ENCODE data around the gene PTPN22.

PTPN22 gene

GRCh38 chr1:113784104-113784779 lies 87.3 kb downstream of the PTPN22 start:
- no peak for TF ChIP-seq CTCF (conservative IDR thresholded peaks at IDR 0.05; ENCODE audit: control insufficient read depth, insufficient read depth, low read depth, low read length)
- H3K4me3 ChIP-seq (ENCODE audit: control insufficient read depth, low read depth, low read length), result no peak overlapping the region
- DNase-seq (ENCODE audit: low read depth), result no peak

- no peak overlapping the region for H3K4me3 ChIP-seq (ENCODE audit: control insufficient read depth, low read depth, low read length)
- TF ChIP-seq CTCF (conservative IDR thresholded peaks at IDR 0.05; ENCODE audit: control insufficient read depth, insufficient read depth, low read depth, low read length), result no peak
- DNase-seq (ENCODE audit: low read depth), result peak; percentile 60
Observed at GRCh38 chr1:113783254-113784103, 88.0 kb downstream of the PTPN22 start.

GRCh38 chr1:113782406-113782805 lies 89.1 kb downstream of the PTPN22 start:
- DNase-seq (ENCODE audit: low read depth), result no peak
- no peak for TF ChIP-seq CTCF (conservative IDR thresholded peaks at IDR 0.05; ENCODE audit: control insufficient read depth, insufficient read depth, low read depth, low read length)

GRCh38 chr1:113780374-113781146 lies 91.0 kb downstream of the PTPN22 start:
- no peak overlapping the region for H3K4me3 ChIP-seq (ENCODE audit: control insufficient read depth, low read depth, low read length)
- DNase-seq (ENCODE audit: low read depth), result no peak
- no peak for TF ChIP-seq CTCF (conservative IDR thresholded peaks at IDR 0.05; ENCODE audit: control insufficient read depth, insufficient read depth, low read depth, low read length)

More at GRCh38 chr1:113782406-113782805, 89.1 kb downstream of the PTPN22 start:
- H3K4me3 ChIP-seq (ENCODE audit: control insufficient read depth, low read depth, low read length), result no peak overlapping the region

GRCh38 chr1:113779542-113779941 lies 92.0 kb downstream of the PTPN22 start:
- TF ChIP-seq CTCF (conservative IDR thresholded peaks at IDR 0.05; ENCODE audit: control insufficient read depth, insufficient read depth, low read depth, low read length), result no peak

GRCh38 chr1:113777561-113777960 lies 94.0 kb downstream of the PTPN22 start:
- H3K4me3 ChIP-seq (ENCODE audit: control insufficient read depth, low read depth, low read length), result no peak overlapping the region
- no peak for TF ChIP-seq CTCF (conservative IDR thresholded peaks at IDR 0.05; ENCODE audit: control insufficient read depth, insufficient read depth, low read depth, low read length)
- no peak for DNase-seq (ENCODE audit: low read depth)

More at GRCh38 chr1:113779542-113779941, 92.0 kb downstream of the PTPN22 start:
- H3K4me3 ChIP-seq (ENCODE audit: control insufficient read depth, low read depth, low read length), result no peak overlapping the region
- no peak for DNase-seq (ENCODE audit: low read depth)

Data from fibroblast of mammary gland (primary cell).